ENCODE data around the gene CMBL. TPM values are rescaled to one million over a fixed set of nuclear protein-coding genes. Genes with fewer than 3 reads are reported as not detected.

CMBL gene
- total RNA-seq, 2 donors from 2014 or later, result 123 to 186 TPM

GRCh38 chr5:10233011-10233410 is 74.7 kb downstream of the CMBL start:
- intact Hi-C loops (cut with DNase I), result no loop called here
- TF ChIP-seq CTCF (IDR thresholded peaks at IDR 0.05), result no peak
- H3K9ac ChIP-seq (ENCODE audit: low read depth in 2 of 2, low read length in 2 of 2), result no peak overlapping the region
- DNase-seq, result no peak
- no peaks in the 10 kb centered on the region for H3K9me3 ChIP-seq
- H3K27me3 ChIP-seq, result no peaks in the 10 kb centered on the region
- no peak overlapping the region for H3K27ac ChIP-seq
- H3K36me3 ChIP-seq, result no peaks in the 10 kb centered on the region
- no peak overlapping the region for H3K4me3 ChIP-seq
- no peaks in the 10 kb centered on the region for H3K4me1 ChIP-seq

- DNase-seq, result no peak
- no peaks in the 10 kb centered on the region for H3K36me3 ChIP-seq
Observed at GRCh38 chr5:10232386-10232785, 75.3 kb downstream of the CMBL start.

GRCh38 chr5:10229306-10230048 is 78.2 kb downstream of the CMBL start:
- no peaks in the 10 kb centered on the region for H3K36me3 ChIP-seq
- TF ChIP-seq CTCF (IDR thresholded peaks at IDR 0.05), result no peak

More at GRCh38 chr5:10232386-10232785, 75.3 kb downstream of the CMBL start:
- Histone ChIP-seq H3K4me1 (no peaks in the 10 kb centered on the region), H3K27ac (no peak overlapping the region), H3K27me3 (no peaks in the 10 kb centered on the region), H3K9ac (ENCODE audit: low read depth in 2 of 2, low read length in 2 of 2) (no peak overlapping the region), H3K9me3 (no peaks in the 10 kb centered on the region), H3K4me3 (no peak overlapping the region)
- TF ChIP-seq CTCF (IDR thresholded peaks at IDR 0.05), result no peak
- intact Hi-C loops (cut with DNase I), result no loop called here

GRCh38 chr5:10228288-10228687 is 79.4 kb downstream of the CMBL start:
- Histone ChIP-seq H3K27me3 (no peaks in the 10 kb centered on the region), H3K4me1 (no peaks in the 10 kb centered on the region), H3K9me3 (no peaks in the 10 kb centered on the region), H3K27ac (no peak overlapping the region), H3K36me3 (no peaks in the 10 kb centered on the region), H3K9ac (ENCODE audit: low read depth in 2 of 2, low read length in 2 of 2) (no peak overlapping the region), H3K4me3 (no peak overlapping the region)
- DNase-seq, result no peak
- no peak for TF ChIP-seq CTCF (IDR thresholded peaks at IDR 0.05)
- intact Hi-C loops (cut with DNase I), result no loop called here

More at GRCh38 chr5:10229306-10230048, 78.2 kb downstream of the CMBL start:
- no peaks in the 10 kb centered on the region for H3K4me1 ChIP-seq
- DNase-seq, result no peak
- no peak overlapping the region for H3K4me3 ChIP-seq
- H3K9ac ChIP-seq (ENCODE audit: low read depth in 2 of 2, low read length in 2 of 2), result no peak overlapping the region
- no peaks in the 10 kb centered on the region for H3K27me3 ChIP-seq
- no peak overlapping the region for H3K27ac ChIP-seq
- no peaks in the 10 kb centered on the region for H3K9me3 ChIP-seq
- intact Hi-C loops (cut with DNase I), result no loop called here

Other genes with a start within 250 kb of the CMBL start
- gene ATPSCKMT, start 58.0 kb downstream of the CMBL start, total RNA-seq, result 10 to 100 TPM; 11.9 to 28.4 TPM
- 100 to 1,000 TPM; 156 to 341 TPM for gene CCT5, start 57.6 kb downstream of the CMBL start, total RNA-seq
- gene MARCHF6, start 45.8 kb upstream of the CMBL start, total RNA-seq, result 100 to 1,000 TPM; 108 to 155 TPM
- gene ROPN1L, start 134.0 kb upstream of the CMBL start, total RNA-seq, result not detected

Data from colonic mucosa (tissue), 4 donors.